ENCODE data around the gene SLC6A2.

GRCh38 chr16:55728797-55729196, 73.0 kb downstream of the SLC6A2 start:
- no peak for TF ChIP-seq CTCF (CRISPR knock-in tag; IDR thresholded peaks at IDR 0.05)
- TF ChIP-seq POLR2AphosphoS5 (IDR thresholded peaks at IDR 0.05; ENCODE audit: low read depth, low read length), result no peak
- no peak for TF ChIP-seq TEAD2 (CRISPR knock-in tag; IDR thresholded peaks at IDR 0.05)
- TF ChIP-seq KAT8 (CRISPR knock-in tag; IDR thresholded peaks at IDR 0.05), result no peak
- no peak for TF ChIP-seq XBP1 (CRISPR knock-in tag; IDR thresholded peaks at IDR 0.05)
- TF ChIP-seq SIN3B (IDR thresholded peaks at IDR 0.05; ENCODE audit: low read length), result no peak
- TF ChIP-seq NBN (conservative IDR thresholded peaks at IDR 0.05), result no peak
- no peak for TF ChIP-seq HOXA9 (CRISPR knock-in tag; IDR thresholded peaks at IDR 0.05; ENCODE audit: borderline replicate concordance)
- TF ChIP-seq FOXJ3 (CRISPR knock-in tag; IDR thresholded peaks at IDR 0.05; ENCODE audit: borderline replicate concordance), result no peak
- TF ChIP-seq ZNF20 (CRISPR knock-in tag; IDR thresholded peaks at IDR 0.05), result no peak
- TF ChIP-seq ATF3 (CRISPR knock-in tag; IDR thresholded peaks at IDR 0.05), result no peak
- no peak for TF ChIP-seq ZC3H13 (CRISPR knock-in tag; IDR thresholded peaks at IDR 0.05)
- TF ChIP-seq TBX3 (IDR thresholded peaks at IDR 0.05; ENCODE audit: borderline replicate concordance), result no peak
